ENCODE results near the gene SLC6A8. TPM values are rescaled to one million over a fixed set of nuclear protein-coding genes. Genes with fewer than 3 reads are reported as not detected.
"Not testable (repeated sequence)": the region's sequence is repeated elsewhere in the genome, so short reads cannot be mapped to it uniquely, and the experiment has no call there.

Gene SLC6A8
- total RNA-seq, 2 donors from 2014 or later = 16.8 to 16.9 TPM

DNA sequence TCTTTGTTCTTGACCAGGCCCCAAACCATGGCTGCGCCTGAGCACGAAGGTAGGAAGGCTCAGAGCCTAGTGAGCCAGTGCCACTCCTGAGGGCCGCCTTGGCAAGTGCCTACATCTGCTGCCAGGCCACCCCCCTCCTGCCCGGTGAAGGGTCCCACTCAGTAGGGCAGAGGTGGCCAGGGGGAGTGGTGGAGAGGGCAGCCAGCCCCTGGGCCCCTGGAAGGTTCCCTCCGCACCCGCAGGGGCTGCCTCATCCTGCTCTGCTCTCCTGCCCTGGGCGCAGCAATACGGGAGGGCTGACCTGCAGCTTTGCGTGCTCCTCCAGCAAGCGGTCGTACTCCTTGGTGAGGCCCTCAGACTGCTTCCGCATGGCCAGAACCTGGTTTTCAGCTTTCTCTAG is 14.0 kb downstream of the SLC6A8 start:
- Histone ChIP-seq H3K4me3 (no peak overlapping the region), H3K4me1 (ENCODE audit: control insufficient read depth in 1 of 2, low read depth in 2 of 2) (peaks cover 0 to 8% of the 10 kb centered on the region in 2 donors), H3K36me3 (peaks cover 3% of the 10 kb centered on the region), H3K27me3 (replicated peaks; ENCODE audit: insufficient read depth) (no peaks in the 10 kb centered on the region), H3K27ac (no peak overlapping the region), H3K9me3 (no peaks in the 10 kb centered on the region)
- DNase-seq (ENCODE audit: low spot score) = no peak
- TF ChIP-seq, protein P1, sequence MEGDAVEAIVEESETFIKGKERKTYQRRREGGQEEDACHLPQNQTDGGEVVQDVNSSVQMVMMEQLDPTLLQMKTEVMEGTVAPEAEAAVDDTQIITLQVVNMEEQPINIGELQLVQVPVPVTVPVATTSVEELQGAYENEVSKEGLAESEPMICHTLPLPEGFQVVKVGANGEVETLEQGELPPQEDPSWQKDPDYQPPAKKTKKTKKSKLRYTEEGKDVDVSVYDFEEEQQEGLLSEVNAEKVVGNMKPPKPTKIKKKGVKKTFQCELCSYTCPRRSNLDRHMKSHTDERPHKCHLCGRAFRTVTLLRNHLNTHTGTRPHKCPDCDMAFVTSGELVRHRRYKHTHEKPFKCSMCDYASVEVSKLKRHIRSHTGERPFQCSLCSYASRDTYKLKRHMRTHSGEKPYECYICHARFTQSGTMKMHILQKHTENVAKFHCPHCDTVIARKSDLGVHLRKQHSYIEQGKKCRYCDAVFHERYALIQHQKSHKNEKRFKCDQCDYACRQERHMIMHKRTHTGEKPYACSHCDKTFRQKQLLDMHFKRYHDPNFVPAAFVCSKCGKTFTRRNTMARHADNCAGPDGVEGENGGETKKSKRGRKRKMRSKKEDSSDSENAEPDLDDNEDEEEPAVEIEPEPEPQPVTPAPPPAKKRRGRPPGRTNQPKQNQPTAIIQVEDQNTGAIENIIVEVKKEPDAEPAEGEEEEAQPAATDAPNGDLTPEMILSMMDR (IDR thresholded peaks at IDR 0.05) = no peak
- no peak for ATAC-seq (ENCODE audit: insufficient number of reproducible peaks, low FRiP score, low read depth)

DNA sequence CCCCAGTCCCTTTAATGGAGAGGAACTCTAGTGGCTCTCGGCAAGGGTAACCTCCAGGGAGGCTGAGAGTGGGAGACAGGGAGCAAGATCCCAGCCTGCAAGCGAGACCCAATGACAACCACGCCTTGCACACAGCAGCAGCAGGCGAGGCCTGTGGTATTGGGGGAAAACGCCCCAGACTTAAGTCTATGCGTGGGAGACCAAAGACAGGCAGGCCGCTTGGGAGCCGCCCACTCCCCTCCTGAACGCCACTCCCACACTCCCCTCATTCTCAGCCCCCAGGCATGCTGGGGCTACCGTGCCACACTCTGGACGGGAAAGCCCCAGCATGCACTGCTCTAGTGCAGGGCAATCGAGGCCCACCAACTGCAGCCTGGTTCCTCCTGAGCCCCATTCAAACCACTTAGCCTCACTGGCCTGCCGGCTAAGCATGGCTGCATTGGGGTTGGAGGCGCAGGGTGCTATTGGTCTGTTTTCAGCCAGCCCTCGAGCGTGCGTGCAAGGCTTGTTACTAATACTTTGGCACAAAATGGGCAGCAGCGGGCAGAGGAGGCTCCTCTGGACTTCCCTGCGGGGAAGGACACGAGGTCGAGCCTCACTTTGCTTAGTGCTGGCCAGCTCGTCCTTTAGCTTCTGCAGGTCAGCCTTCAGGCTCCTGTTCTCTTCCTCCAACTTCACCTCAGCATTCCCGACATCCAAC is 14.8 kb downstream of the SLC6A8 start:
- H3K27ac ChIP-seq = no peak overlapping the region
- TF ChIP-seq, protein P1 (IDR thresholded peaks at IDR 0.05) = no peak
- H3K4me3 ChIP-seq = no peak overlapping the region
- ATAC-seq (ENCODE audit: insufficient number of reproducible peaks, low FRiP score, low read depth) (no peak), DNase-seq (ENCODE audit: low spot score) (no peak)
- peaks cover 3% of the 10 kb centered on the region for H3K36me3 ChIP-seq
- H3K4me1 ChIP-seq (ENCODE audit: control insufficient read depth in 1 of 2, low read depth in 2 of 2) = peaks cover 0 to 8% of the 10 kb centered on the region in 2 donors
- no peaks in the 10 kb centered on the region for H3K27me3 ChIP-seq (replicated peaks; ENCODE audit: insufficient read depth)
- H3K9me3 ChIP-seq = no peaks in the 10 kb centered on the region

DNA sequence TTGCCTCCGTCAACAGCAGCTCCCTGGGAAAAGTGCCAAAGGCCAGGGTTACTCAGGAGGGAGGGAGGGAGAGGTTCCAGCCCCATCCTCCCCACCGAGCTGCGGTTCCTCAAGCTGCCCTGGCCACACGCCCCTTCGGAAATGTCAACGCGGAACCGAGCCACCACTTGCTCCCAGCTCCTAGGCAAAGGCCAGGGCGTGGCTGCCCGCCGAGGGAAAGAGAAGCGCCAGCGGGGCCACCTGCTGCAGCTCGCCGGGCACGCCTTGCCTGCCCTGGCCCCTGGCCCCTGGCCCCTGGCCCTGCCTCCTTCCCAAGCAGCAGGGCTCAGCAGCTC is 15.3 kb downstream of the SLC6A8 start:
- H3K4me1 ChIP-seq (ENCODE audit: control insufficient read depth in 1 of 2, low read depth in 2 of 2) = peaks cover 0 to 8% of the 10 kb centered on the region in 2 donors
- no peak for ATAC-seq (ENCODE audit: insufficient number of reproducible peaks, low FRiP score, low read depth)
- TF ChIP-seq, protein P1 (IDR thresholded peaks at IDR 0.05) = no peak
- no peaks in the 10 kb centered on the region for H3K9me3 ChIP-seq
- H3K27ac ChIP-seq = no peak overlapping the region
- DNase-seq (ENCODE audit: low spot score) = no peak
- no peak overlapping the region for H3K4me3 ChIP-seq
- H3K27me3 ChIP-seq (replicated peaks; ENCODE audit: insufficient read depth) = no peaks in the 10 kb centered on the region
- H3K36me3 ChIP-seq = peaks cover 3% of the 10 kb centered on the region

DNA sequence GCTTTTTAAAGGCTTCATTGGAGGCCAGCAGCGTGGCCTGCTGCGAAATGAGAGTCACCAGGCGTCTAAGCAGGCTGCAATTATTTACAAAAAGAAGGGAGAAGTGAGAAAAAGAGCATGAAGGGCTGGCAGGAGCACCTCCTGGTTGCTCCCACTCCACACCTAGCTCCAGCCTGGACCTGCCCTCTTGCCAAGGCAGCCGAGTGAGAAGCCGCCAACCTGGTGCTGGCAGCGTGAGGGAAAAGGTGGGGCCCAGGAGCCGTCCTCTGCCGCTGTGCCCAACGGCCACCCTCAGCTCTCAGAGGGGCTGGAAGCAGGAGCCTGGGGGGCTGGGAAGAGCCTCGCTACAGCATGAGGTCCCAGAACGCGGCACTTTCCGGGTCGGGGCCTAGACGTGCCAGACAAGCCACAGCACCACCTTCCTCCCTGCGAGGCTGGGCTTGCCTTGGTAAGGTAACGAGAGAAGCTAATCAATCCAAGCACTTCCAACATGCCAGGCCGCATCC is 16.3 kb downstream of the SLC6A8 start:
- Histone ChIP-seq H3K4me3 (no peak overlapping the region), H3K27me3 (replicated peaks; ENCODE audit: insufficient read depth) (no peaks in the 10 kb centered on the region), H3K9me3 (no peaks in the 10 kb centered on the region), H3K36me3 (peaks cover 3% of the 10 kb centered on the region), H3K4me1 (ENCODE audit: control insufficient read depth in 1 of 2, low read depth in 2 of 2) (peaks cover 0 to 8% of the 10 kb centered on the region in 2 donors), H3K27ac (no peak overlapping the region)
- TF ChIP-seq, protein P1 (IDR thresholded peaks at IDR 0.05) = no peak
- no peak for DNase-seq (ENCODE audit: low spot score)
- no peak for ATAC-seq (ENCODE audit: insufficient number of reproducible peaks, low FRiP score, low read depth)

DNA sequence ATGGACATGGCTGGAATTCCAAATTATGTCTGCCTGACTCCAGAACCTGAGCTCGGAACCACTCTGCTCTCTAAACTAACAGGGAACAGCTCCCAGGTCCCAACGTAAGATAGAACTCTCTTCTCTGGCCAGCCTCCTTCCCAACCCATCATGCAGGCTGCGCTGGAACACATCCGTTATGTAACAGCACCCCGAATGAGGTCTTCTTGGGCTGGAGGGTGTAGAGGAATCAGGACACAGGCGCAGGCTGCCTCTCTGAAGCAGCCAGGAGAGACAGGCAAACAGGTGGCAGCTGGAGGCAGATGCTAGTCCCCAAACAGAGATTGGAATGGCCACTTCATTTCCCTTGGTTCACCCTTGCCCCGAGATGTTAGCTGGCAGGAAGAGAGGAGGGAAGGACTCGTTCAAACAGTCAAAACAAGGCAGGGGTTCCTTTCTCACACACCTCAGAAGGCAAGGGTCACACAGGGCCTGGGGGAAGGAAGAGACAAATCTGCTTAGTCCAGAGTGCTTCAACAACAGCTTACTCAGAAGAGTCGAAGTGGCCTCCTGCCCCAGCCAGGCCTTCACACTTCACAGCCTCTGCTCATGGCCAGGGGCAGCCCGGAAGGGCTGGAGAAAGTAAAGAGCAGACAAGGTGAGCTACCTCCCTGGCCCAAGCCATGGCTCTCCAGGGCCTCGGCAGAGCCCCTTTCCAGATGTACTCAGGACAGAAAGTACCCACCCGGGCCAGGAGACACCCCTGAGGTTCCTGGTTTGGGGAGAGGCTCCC is 17.1 kb downstream of the SLC6A8 start:
- H3K4me3 ChIP-seq; H3K9me3 ChIP-seq; H3K36me3 ChIP-seq; ATAC-seq (ENCODE audit: insufficient number of reproducible peaks, low FRiP score, low read depth); H3K4me1 ChIP-seq (ENCODE audit: control insufficient read depth in 1 of 2, low read depth in 2 of 2); DNase-seq (ENCODE audit: low spot score); H3K27me3 ChIP-seq (replicated peaks; ENCODE audit: insufficient read depth): not testable (repeated sequence)
- H3K27ac ChIP-seq = peak overlapping the region in 1 of 2 donors; percentile 49

DNA sequence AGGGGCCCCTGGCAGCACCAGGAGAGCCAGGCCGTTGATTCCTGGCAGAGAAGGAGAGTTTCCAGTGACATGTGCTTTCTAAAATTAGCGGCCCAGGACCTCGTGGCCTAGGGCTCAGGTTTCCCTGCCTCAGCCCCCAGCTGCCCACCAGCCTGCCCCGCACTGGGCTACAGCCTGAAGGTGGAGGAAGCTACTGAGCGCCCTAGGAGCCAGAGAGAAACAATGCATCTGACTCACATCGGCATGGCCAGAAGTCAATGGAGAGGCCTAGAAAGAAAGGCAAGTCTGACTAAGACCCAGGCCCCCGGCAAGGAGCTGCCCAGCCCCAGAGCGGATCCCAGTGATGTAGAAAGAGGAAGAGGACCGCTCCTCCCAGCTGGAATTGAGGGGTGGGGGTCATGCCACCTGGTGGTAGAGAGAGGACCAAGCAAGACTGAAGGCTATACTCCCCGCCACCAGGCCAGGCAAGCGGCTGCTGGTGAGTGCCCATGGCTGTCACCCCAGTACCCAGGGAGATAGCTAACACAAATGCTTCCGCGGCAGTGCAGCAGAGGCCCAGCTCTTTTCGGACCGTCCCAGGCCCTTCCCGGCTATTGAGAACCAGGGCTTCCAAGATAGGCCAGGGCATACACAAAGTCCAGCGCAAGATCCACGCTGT is 17.8 kb downstream of the SLC6A8 start:
- H3K27me3 ChIP-seq (replicated peaks; ENCODE audit: insufficient read depth); H3K4me3 ChIP-seq; DNase-seq (ENCODE audit: low spot score); H3K4me1 ChIP-seq (ENCODE audit: control insufficient read depth in 1 of 2, low read depth in 2 of 2); ATAC-seq (ENCODE audit: insufficient number of reproducible peaks, low FRiP score, low read depth); H3K36me3 ChIP-seq; H3K9me3 ChIP-seq: not testable (repeated sequence)
- peak overlapping the region in 1 of 2 donors; percentile 49 for H3K27ac ChIP-seq

Measured in thoracic aorta (tissue), 2 donors.